ENCODE data around the gene NETO1. TPM values are rescaled to one million over a fixed set of nuclear protein-coding genes. Genes with fewer than 3 reads are reported as not detected.

NETO1 gene
- polyA plus RNA-seq, 1 experiment: 2.7 TPM

DNA sequence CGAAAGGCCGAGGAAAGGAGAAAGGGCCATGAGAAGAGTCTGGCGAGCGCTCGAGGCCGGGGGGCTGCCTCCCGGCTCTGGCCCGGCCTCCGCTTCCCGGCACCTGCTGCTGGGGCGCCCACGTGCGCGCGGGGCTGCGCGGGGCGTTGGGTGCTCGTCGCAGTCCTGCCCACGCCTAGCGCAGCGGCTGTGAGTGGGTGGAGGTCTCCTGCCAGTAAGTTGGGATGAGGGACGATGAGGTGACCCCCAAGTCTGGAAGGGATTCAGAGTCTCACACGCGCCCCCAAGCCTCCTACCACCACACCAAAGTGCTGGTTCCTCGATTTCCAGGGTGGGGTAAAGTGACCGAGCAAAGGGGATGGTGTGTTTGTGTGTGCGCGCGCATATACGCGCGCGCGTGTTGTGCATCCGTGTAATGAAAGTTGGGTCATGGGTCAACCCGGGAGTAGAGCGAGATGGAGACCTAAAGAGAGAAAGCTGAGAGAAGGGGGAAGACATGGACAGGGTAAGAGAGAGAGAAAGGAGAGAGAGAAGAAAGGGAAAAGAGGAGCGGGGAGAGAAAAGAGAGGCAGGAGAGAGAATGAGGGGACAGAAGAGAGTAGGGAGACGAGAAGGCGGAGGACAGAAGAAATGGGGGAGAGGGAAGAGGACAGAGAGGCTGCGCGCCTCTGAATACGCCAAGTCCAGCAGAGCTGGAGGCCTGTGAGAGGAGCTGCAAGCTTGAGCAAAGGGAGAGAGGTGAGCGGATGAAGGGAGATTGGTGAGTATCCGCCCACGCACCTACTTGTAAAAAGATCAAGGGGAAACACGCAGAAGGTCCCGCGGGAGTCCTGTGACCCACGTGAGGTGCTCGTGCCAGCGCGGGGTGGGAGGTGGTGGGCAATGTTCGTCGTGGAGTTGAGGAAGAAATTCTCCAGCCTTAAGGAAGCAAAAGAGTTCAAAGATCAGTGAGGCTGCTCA is 1.7 kb upstream of the NETO1 start:
- CTCF ChIA-PET: no interaction called here
- TF ChIP-seq, protein P1, sequence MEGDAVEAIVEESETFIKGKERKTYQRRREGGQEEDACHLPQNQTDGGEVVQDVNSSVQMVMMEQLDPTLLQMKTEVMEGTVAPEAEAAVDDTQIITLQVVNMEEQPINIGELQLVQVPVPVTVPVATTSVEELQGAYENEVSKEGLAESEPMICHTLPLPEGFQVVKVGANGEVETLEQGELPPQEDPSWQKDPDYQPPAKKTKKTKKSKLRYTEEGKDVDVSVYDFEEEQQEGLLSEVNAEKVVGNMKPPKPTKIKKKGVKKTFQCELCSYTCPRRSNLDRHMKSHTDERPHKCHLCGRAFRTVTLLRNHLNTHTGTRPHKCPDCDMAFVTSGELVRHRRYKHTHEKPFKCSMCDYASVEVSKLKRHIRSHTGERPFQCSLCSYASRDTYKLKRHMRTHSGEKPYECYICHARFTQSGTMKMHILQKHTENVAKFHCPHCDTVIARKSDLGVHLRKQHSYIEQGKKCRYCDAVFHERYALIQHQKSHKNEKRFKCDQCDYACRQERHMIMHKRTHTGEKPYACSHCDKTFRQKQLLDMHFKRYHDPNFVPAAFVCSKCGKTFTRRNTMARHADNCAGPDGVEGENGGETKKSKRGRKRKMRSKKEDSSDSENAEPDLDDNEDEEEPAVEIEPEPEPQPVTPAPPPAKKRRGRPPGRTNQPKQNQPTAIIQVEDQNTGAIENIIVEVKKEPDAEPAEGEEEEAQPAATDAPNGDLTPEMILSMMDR (IDR thresholded peaks at IDR 0.05; ENCODE audit: insufficient read depth, low read depth, low read length): no peak
- Histone ChIP-seq H3K4me3 (ENCODE audit: low read depth, low read length) (peak overlapping the region; percentile 45), H3K36me3 (ENCODE audit: control insufficient read depth, insufficient read depth, low read length) (no peaks in the 10 kb centered on the region), H3K27me3 (ENCODE audit: control insufficient read depth, insufficient read depth, low read length) (peaks cover 4% of the 10 kb centered on the region; the same call in 1 of the 2 replicates)
- no peak for DNase-seq (ENCODE audit: low read depth)
- POLR2A ChIA-PET: no interaction called here

DNA sequence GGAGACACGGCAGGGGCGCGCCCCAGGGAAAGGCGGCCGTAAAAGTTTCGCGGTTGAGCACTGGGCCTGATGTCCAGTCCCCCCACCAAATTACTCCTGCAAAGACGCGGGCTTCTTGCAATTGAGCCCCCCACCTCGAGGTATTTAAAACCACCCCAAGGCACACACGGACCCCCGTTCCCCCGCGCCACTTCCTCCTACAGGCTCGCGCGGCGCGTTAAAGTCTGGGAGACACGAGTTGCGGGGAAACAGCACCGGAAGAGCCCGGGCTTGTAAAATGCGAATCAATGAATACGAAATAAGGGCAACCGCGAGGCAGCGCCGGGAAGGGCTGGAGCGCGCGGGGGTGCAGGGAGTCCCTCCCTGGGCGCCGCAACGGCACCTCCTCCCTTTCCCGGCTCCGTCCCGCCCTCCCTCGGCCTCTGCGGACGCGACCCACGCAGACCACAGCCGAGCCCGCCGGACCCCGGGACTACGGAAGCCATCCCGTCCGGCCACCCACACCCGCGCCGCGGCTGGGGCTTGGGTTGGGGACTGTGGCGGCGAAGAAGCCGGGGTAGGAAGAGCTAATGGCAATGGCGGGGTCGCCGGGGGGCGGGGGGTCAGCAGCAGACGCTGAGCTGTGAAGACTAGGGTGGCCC is 918 bp upstream of the NETO1 start:
- ChIA-PET CTCF (no interaction called here), POLR2A (no interaction called here)
- Histone ChIP-seq H3K27me3 (ENCODE audit: control insufficient read depth, insufficient read depth, low read length) (peaks cover 4% of the 10 kb centered on the region; the same call in 1 of the 2 replicates), H3K36me3 (ENCODE audit: control insufficient read depth, insufficient read depth, low read length) (no peaks in the 10 kb centered on the region), H3K4me3 (ENCODE audit: low read depth, low read length) (peak overlapping the region; percentile 45)
- DNase-seq (ENCODE audit: low read depth): no peak
- TF ChIP-seq, protein P1 (IDR thresholded peaks at IDR 0.05; ENCODE audit: insufficient read depth, low read depth, low read length): no peak

DNA sequence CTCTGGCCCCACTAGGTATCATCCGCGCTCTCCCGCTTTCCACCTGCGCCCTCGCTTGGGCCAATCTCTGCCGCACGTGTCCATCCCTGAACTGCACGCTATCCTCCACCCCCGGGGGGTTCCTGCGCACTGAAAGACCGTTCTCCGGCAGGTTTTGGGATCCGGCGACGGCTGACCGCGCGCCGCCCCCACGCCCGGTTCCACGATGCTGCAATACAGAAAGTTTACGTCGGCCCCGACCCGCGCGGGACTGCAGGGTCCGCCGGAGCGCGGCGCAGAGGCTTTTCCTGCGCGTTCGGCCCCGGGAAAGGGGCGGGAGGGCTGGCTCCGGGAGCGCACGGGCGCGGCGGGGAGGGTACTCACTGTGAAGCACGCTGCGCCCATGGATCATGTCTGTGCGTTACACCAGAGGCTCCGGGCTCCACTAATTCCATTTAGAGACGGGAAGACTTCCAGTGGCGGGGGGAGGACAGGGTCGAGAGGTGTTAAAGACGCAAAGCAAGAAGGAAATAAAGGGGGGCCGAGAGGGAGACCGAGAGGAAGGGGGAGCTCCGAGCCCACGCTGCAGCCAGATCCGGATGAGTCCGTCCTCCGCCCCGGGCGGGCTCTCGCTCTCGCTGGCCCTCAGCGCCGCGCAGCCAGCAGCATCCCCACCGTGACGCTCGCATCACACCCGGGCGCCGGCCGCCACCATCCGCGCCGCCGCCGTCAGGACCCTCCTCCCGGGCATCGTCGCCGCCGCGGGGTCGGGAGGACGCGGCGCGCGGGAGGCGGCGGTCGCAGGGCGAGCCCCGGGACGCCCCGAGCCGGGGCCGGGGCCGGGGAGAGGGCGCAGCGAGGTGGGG is 664 bp downstream of the NETO1 start:
- TF ChIP-seq, protein P1 (IDR thresholded peaks at IDR 0.05; ENCODE audit: insufficient read depth, low read depth, low read length): no peak
- ChIA-PET POLR2A (no interaction called here), CTCF (no interaction called here)
- DNase-seq (ENCODE audit: low read depth): no peak
- H3K4me3 ChIP-seq (ENCODE audit: low read depth, low read length): peak overlapping the region; percentile 45
- H3K36me3 ChIP-seq (ENCODE audit: control insufficient read depth, insufficient read depth, low read length): no peaks in the 10 kb centered on the region
- H3K27me3 ChIP-seq (ENCODE audit: control insufficient read depth, insufficient read depth, low read length): peaks cover 4% of the 10 kb centered on the region; the same call in 1 of the 2 replicates

DNA sequence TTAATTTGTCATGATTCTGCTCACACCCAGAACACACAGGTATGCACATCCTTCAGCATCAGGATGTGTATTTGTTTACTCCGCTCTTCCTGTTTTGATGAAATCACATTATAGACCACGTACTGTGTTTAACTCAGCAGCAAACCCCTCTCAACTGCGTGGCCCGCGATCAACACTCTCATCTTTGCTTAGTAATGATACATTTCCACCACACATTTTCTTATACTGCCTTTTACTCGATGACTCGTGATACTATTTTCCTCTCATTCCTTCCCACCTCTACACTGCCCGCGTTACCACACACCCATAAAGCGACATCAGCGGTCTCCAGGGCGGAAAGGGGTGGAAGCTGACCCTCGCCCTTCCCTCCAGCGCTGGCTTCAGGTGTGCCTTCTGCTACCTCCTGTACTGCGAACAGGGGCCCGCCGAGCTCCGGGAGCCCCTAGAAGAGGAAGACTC is 1.3 kb downstream of the NETO1 start:
- TF ChIP-seq, protein P1 (IDR thresholded peaks at IDR 0.05; ENCODE audit: insufficient read depth, low read depth, low read length): no peak
- peaks cover 4% of the 10 kb centered on the region; the same call in 1 of the 2 replicates for H3K27me3 ChIP-seq (ENCODE audit: control insufficient read depth, insufficient read depth, low read length)
- ChIA-PET POLR2A (no interaction called here), CTCF (interaction anchor here (0.6 kb wide), 1 partner anchor 1798 kb away, joined by 3 read pairs; no protein-coding TSS in a partner anchor)
- DNase-seq (ENCODE audit: low read depth): no peak
- H3K36me3 ChIP-seq (ENCODE audit: control insufficient read depth, insufficient read depth, low read length): no peaks in the 10 kb centered on the region
- peak overlapping the region; percentile 45 for H3K4me3 ChIP-seq (ENCODE audit: low read depth, low read length)

Data from BJ (cell line).